Measurements from ENCODE around the gene FGF22. TPM values are rescaled to one million over a fixed set of nuclear protein-coding genes. Genes with fewer than 3 reads are reported as not detected.
A peak's percentile ranks its signal among the peaks of the same experiment; 100 is the strongest.

Gene FGF22
- total and polyA plus RNA-seq, 2 of the 13 experiments (the other 11 are each of a cell fraction or from before 2014, with no cell fraction given): 0.24 TPM; not detected in 1

DNA sequence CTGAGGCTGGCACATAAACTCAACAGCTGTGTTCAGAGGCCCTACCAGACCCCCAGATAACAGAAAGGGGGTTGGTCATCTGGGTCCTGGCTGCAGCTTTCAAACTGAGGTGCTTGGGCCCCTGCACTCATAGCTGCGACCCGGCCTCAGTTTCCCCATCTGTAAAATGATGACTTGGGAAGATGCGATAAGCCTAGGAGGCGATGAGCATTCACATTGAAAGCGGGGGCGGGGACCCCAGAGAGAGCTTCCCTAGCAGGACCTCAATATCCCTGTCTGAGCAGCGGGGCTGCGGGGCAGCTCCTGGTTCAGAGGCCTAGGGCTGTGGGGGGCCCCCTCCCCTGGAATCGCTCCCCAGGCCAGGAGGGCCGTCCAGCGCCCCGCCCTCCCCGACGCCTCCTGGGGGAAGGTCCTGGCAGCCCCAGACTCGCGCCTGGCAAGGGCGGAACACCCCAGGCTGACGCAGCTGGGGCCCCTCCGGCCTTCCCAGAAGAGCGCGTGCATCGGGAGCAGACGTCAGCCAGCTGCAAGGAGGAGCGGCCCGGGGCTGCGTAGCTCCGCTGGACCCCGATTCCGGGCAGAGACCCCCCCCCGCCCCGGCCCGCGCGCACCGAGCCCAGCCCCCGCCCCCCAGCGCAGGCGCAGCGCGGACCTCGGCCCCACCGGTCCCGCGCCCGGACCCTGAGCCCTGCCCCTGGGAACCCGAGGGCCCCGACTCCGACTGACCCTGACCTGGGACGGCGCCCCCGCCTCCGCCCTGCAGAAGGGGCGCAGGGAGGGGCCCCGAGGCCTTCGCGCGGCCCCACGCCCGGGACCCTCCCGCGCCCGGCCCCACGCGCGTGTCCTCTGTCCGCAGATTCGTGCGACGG, 40.0 kb downstream of the FGF22 start (continued):
- peak; percentile 66; the same call in 1 of the 2 replicates for TF ChIP-seq ZSCAN21 (CRISPR knock-in tag; IDR thresholded peaks at IDR 0.05; ENCODE audit: borderline replicate concordance)
- TF ChIP-seq NBN (conservative IDR thresholded peaks at IDR 0.05): no peak
- peak; percentile 67; the same call in 1 of the 2 replicates for TF ChIP-seq ZNF777 (CRISPR knock-in tag; IDR thresholded peaks at IDR 0.05)
- TF ChIP-seq WIZ (CRISPR knock-in tag; IDR thresholded peaks at IDR 0.05): no peak
- no peak for TF ChIP-seq HOXA3 (CRISPR knock-in tag; IDR thresholded peaks at IDR 0.05)
- no peak for TF ChIP-seq EZH2 (conservative IDR thresholded peaks at IDR 0.05; ENCODE audit: low read depth, low read length)
- no peak for TF ChIP-seq DNMT3B (CRISPR knock-in tag; conservative IDR thresholded peaks at IDR 0.05)
- no peak for TF ChIP-seq ZNF430 (CRISPR knock-in tag; IDR thresholded peaks at IDR 0.05)
- TF ChIP-seq, protein P1, sequence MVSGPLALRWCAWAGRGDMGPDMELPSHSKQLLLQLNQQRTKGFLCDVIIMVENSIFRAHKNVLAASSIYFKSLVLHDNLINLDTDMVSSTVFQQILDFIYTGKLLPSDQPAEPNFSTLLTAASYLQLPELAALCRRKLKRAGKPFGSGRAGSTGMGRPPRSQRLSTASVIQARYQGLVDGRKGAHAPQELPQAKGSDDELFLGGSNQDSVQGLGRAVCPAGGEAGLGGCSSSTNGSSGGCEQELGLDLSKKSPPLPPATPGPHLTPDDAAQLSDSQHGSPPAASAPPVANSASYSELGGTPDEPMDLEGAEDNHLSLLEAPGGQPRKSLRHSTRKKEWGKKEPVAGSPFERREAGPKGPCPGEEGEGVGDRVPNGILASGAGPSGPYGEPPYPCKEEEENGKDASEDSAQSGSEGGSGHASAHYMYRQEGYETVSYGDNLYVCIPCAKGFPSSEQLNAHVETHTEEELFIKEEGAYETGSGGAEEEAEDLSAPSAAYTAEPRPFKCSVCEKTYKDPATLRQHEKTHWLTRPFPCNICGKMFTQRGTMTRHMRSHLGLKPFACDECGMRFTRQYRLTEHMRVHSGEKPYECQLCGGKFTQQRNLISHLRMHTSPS (CRISPR knock-in tag; IDR thresholded peaks at IDR 0.05; ENCODE audit: low read depth): peak; percentile 29; the same call in 1 of the 2 replicates
- TF ChIP-seq PITX1 (CRISPR knock-in tag; IDR thresholded peaks at IDR 0.05): no peak
- no peak for TF ChIP-seq ZNF350 (CRISPR knock-in tag; IDR thresholded peaks at IDR 0.05; ENCODE audit: borderline replicate concordance, low read depth)
- TF ChIP-seq KDM2A (CRISPR knock-in tag; IDR thresholded peaks at IDR 0.05; ENCODE audit: borderline replicate concordance, low read depth): peak; percentile 17; the same call in 1 of the 2 replicates
- no peak for TF ChIP-seq HOXA9 (CRISPR knock-in tag; IDR thresholded peaks at IDR 0.05; ENCODE audit: borderline replicate concordance)
- TF ChIP-seq IRX3 (CRISPR knock-in tag; IDR thresholded peaks at IDR 0.05; ENCODE audit: borderline replicate concordance, low read depth): no peak
- TF ChIP-seq ARNTL (CRISPR knock-in tag; IDR thresholded peaks at IDR 0.05): no peak
- TF ChIP-seq ZFP91 (CRISPR knock-in tag; IDR thresholded peaks at IDR 0.05; ENCODE audit: borderline replicate concordance): no peak
- TF ChIP-seq KDM5A (IDR thresholded peaks at IDR 0.05; ENCODE audit: borderline replicate concordance, low read length): no peak
- TF ChIP-seq CBX1 (IDR thresholded peaks at IDR 0.05; ENCODE audit: low read depth): no peak
- no peak for TF ChIP-seq ZNF530 (CRISPR knock-in tag; IDR thresholded peaks at IDR 0.05; ENCODE audit: low read depth)
- TF ChIP-seq FUBP1 (CRISPR knock-in tag; IDR thresholded peaks at IDR 0.05; ENCODE audit: borderline replicate concordance): no peak
- TF ChIP-seq ZNF383 (CRISPR knock-in tag; IDR thresholded peaks at IDR 0.05; ENCODE audit: borderline replicate concordance): no peak
- no peak for TF ChIP-seq ZNF883 (CRISPR knock-in tag; IDR thresholded peaks at IDR 0.05; ENCODE audit: not compliant biosample characterization)
- TF ChIP-seq ZFYVE20 (CRISPR knock-in tag; IDR thresholded peaks at IDR 0.05; ENCODE audit: borderline replicate concordance, low read depth): no peak
- no peak for TF ChIP-seq SRSF9 (IDR thresholded peaks at IDR 0.05; ENCODE audit: borderline replicate concordance, insufficient read depth, low read depth, low read length, poor library complexity, severe bottlenecking)
- TF ChIP-seq ZNF160 (CRISPR knock-in tag; IDR thresholded peaks at IDR 0.05): no peak; the same call in 1 of the 2 replicates
